Measurements from ENCODE around the gene NXPH4. TPM values are rescaled to one million over a fixed set of nuclear protein-coding genes. Genes with fewer than 3 reads are reported as not detected.
A peak's percentile ranks its signal among the peaks of the same experiment; 100 is the strongest.

NXPH4 gene
- total RNA-seq, 1 donor from 2014 or later = not detected

DNA sequence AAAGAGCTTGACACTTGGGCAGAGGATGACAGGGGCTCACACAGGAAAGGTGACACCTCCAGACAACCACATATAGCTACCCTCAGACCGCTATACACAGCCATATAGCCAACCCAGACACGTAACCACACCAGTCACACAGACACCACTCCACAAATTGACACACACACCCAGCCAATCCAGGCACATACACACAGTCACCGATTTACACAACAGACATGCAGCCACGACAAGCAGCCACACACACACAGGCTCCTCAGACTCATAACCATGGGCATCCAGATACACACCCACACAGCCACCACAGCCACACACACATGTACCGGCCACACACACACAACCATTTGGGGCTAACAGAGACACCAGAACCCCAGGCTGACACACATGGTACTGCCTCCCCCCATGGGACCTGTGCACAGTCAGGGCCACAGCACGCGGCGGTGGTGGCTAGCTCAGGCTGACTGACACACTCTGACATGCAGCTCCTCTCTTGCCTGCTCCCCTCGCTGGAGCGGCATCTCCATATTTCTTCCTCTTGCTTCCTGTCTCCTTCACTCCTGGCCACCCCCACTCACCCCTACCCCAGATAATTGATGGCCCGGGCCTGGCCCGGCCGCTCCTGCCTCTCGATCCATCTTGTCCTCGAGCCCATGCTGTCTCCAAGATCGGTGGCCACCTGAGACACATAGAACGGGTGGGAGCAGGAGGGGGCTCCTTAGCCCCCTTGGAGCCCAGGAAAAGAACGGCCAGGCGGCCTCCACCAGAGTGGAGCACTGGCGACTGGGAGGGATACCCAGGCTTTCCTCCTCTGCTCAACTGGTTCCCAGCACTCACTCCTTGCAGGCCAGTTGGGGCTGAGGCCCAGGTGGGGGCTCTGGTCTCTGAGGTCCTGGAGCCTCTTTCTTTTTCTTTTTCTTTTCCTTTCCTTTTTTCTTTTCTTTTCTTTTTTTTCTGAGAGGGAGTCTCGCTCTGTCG is 6.9 kb downstream of the NXPH4 start:
- DNase-seq = no peak
- H3K27ac ChIP-seq = no peak overlapping the region
- H3K9me3 ChIP-seq = no peaks in the 10 kb centered on the region
- H3K4me1 ChIP-seq = peaks cover 23% of the 10 kb centered on the region
- intact Hi-C loops (cut with DNase I) = no loop called here
- H3K4me3 ChIP-seq = no peak overlapping the region
- H3K36me3 ChIP-seq = no peaks in the 10 kb centered on the region
- H3K27me3 ChIP-seq (ENCODE audit: low read depth) = peaks cover 89% of the 10 kb centered on the region
- TF ChIP-seq, protein P1, sequence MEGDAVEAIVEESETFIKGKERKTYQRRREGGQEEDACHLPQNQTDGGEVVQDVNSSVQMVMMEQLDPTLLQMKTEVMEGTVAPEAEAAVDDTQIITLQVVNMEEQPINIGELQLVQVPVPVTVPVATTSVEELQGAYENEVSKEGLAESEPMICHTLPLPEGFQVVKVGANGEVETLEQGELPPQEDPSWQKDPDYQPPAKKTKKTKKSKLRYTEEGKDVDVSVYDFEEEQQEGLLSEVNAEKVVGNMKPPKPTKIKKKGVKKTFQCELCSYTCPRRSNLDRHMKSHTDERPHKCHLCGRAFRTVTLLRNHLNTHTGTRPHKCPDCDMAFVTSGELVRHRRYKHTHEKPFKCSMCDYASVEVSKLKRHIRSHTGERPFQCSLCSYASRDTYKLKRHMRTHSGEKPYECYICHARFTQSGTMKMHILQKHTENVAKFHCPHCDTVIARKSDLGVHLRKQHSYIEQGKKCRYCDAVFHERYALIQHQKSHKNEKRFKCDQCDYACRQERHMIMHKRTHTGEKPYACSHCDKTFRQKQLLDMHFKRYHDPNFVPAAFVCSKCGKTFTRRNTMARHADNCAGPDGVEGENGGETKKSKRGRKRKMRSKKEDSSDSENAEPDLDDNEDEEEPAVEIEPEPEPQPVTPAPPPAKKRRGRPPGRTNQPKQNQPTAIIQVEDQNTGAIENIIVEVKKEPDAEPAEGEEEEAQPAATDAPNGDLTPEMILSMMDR (IDR thresholded peaks at IDR 0.05) = no peak
- ATAC-seq = no peak

DNA sequence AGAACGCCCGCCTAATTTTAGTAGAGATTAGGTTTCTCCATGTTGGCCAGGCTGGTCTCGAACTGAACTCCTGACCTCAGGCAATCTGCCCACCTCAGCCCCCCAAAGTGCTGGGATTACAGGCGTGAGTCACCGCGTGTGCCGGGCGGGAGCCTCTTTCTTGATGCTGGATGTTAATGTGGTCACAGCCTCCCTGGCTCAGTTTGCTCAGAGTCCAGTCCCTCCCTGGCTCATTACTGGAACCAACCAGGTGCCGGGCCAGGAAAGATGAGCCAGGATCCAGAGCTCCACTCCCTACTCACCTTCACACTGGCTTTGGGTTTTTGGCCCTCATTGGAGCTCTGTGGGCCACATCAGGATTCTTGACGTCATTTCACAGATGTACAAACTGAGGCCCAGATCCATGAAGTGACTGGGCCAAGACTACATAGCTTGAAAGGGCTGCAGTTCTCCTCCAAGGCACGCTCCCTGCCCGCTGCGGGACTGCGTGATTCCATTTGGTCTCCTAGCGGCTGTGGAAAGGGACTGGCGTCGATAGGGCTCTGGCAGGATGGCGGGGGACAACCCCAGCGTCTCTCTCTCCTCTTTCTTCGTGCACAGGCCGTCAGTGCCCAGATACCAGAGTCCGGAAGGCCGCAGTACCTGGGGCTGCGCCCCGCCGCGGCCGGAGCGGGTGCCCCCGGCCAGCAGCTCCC is 7.8 kb downstream of the NXPH4 start:
- TF ChIP-seq, protein P1 (IDR thresholded peaks at IDR 0.05) = no peak
- DNase-seq (no peak), ATAC-seq (no peak)
- Histone ChIP-seq H3K4me1 (peaks cover 30% of the 10 kb centered on the region), H3K27ac (no peak overlapping the region), H3K36me3 (no peaks in the 10 kb centered on the region), H3K9me3 (no peaks in the 10 kb centered on the region), H3K4me3 (no peak overlapping the region), H3K27me3 (ENCODE audit: low read depth) (peaks cover 80% of the 10 kb centered on the region)
- intact Hi-C loops (cut with DNase I) = no loop called here

DNA sequence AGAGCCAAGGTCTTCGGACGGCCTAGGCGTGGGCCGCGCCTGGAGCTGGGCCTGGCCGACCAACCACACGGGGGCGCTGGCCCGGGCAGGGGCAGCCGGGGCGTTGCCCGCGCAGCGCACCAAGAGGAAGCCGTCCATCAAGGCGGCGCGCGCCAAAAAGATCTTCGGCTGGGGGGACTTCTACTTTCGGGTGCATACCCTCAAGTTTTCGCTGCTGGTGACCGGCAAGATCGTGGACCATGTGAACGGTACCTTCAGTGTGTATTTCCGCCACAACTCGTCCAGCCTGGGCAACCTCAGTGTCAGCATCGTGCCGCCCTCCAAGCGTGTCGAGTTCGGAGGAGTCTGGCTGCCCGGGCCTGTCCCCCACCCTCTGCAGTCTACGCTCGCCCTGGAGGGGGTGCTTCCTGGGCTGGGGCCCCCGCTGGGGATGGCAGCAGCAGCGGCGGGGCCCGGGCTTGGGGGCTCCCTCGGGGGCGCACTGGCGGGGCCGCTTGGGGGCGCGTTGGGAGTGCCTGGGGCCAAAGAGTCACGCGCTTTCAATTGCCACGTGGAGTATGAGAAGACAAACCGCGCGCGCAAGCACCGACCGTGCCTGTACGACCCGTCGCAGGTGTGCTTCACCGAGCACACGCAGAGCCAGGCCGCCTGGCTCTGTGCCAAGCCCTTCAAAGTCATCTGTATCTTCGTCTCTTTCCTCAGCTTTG is 8.5 kb downstream of the NXPH4 start:
- TF ChIP-seq, protein P1 (IDR thresholded peaks at IDR 0.05) = peak; percentile 75
- peak; percentile 80 for DNase-seq
- no peak overlapping the region for H3K4me3 ChIP-seq
- peak; percentile 74 to 82 for ATAC-seq
- H3K27ac ChIP-seq = no peak overlapping the region
- peaks cover 32% of the 10 kb centered on the region for H3K4me1 ChIP-seq
- H3K9me3 ChIP-seq = no peaks in the 10 kb centered on the region
- intact Hi-C loops (cut with DNase I) = no loop called here
- H3K36me3 ChIP-seq = no peaks in the 10 kb centered on the region
- H3K27me3 ChIP-seq (ENCODE audit: low read depth) = peaks cover 73% of the 10 kb centered on the region

DNA sequence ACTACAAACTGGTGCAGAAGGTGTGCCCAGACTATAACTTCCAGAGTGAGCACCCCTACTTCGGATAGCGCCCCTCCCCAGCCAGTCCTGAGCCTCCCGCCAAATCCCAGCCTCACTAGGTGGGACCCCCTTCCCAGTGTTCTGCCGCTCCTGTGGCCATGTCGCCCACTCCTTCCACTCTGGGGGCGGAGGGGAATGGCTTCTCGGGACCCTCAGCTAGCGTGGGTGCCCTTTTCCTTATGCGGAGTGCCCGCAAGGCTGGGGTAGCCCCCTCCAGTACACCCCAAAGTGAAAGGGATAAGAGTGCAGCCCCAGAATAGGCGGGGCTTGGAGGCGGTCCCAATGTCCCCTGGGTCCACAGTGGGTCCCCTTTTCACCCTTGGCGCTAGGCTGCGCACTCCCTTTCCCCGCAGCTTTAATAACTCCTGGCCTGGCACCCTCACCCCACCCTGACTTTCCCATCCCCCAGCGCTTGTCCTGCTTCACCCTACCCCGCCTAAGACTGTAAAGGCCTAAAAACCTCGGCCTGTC is 9.2 kb downstream of the NXPH4 start:
- DNase-seq = no peak
- intact Hi-C loops (cut with DNase I) = no loop called here
- Histone ChIP-seq H3K27ac (no peak overlapping the region), H3K36me3 (no peaks in the 10 kb centered on the region), H3K27me3 (ENCODE audit: low read depth) (peaks cover 68% of the 10 kb centered on the region), H3K9me3 (no peaks in the 10 kb centered on the region), H3K4me3 (no peak overlapping the region), H3K4me1 (peaks cover 38% of the 10 kb centered on the region)
- TF ChIP-seq, protein P1 (IDR thresholded peaks at IDR 0.05) = no peak
- ATAC-seq = no peak
